ENCODE measurements around the gene FAM236B.
"Not testable (repeated sequence)": the region's sequence is repeated elsewhere in the genome, so short reads cannot be mapped to it uniquely, and the experiment has no call there.

FAM236B gene

GRCh38 chrX:72782560-72782959 is at the start of gene FAM236B:
FAM236B (minus strand) TSS chrX:72782660; CDS start chrX:72782560, 100 bp downstream.
- DNase-seq = not testable (repeated sequence)

GRCh38 chrX:72830701-72831100 is 48.2 kb upstream of the FAM236B start:
- DNase-seq = not testable (repeated sequence)

- not testable (repeated sequence) for DNase-seq
Observed at GRCh38 chrX:72808110-72808509, 25.6 kb upstream of the FAM236B start, which contains the start of gene FAM236D. FAM236D (minus strand) TSS chrX:72808210; CDS start chrX:72808110, 100 bp downstream.

GRCh38 chrX:72790390-72790789 is 7.9 kb upstream of the FAM236B start:
- DNase-seq = not testable (repeated sequence)

GRCh38 chrX:72788142-72788541 is 5.7 kb upstream of the FAM236B start:
- not testable (repeated sequence) for DNase-seq

- DNase-seq = not testable (repeated sequence)
Observed at GRCh38 chrX:72783964-72784363, 1.5 kb upstream of the FAM236B start.

GRCh38 chrX:72783365-72783936 is 991 bp upstream of the FAM236B start:
- not testable (repeated sequence) for DNase-seq

- DNase-seq = not testable (repeated sequence)
Observed at GRCh38 chrX:72778146-72778545, 4.3 kb downstream of the FAM236B start.

- not testable (repeated sequence) for DNase-seq
Observed at GRCh38 chrX:72777467-72777790, 5.0 kb downstream of the FAM236B start.

GRCh38 chrX:72776653-72777466 is 5.6 kb downstream of the FAM236B start, which contains the start of gene DMRTC1B:
DMRTC1B (plus strand) TSS chrX:72776890; CDS start chrX:72845136, 68,246 bp downstream.
- DNase-seq = not testable (repeated sequence)

GRCh38 chrX:72760454-72760853 is 22.0 kb downstream of the FAM236B start:
- not testable (repeated sequence) for DNase-seq

GRCh38 chrX:72748545-72748944 is 33.9 kb downstream of the FAM236B start:
- DNase-seq = not testable (repeated sequence)

GRCh38 chrX:72745546-72745945 is 36.9 kb downstream of the FAM236B start:
- DNase-seq = not testable (repeated sequence)

- DNase-seq = no peak
Observed at GRCh38 chrX:72735561-72735960, 46.9 kb downstream of the FAM236B start.

- DNase-seq = not testable (repeated sequence)
Observed at GRCh38 chrX:72733636-72734035, 48.8 kb downstream of the FAM236B start.

Measured in NCI-H187 treated with DMSO at 0.1 percent for 48 hours (cell line).